ENCODE data around the gene FMOD.

The FMOD gene

DNA sequence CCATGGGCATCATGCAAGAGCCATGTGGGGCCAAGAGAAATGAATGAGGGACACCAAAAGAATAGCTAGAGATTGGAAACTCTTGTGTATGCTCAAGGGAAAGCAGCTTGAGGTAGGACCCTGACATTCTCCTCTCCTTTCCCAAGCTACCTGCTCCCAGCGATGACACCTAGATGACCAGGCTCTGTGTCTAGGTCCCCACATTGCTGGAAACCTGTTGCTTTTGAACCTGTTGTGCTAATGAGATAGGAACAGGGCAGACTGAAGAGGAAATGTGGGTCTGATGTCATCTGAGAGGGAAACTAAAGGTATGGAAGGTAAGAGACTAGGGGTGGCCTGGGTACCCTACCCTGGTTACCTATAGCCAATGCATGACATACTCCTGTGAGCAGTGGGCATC, 1.8 kb downstream of the FMOD start:
- H3K4me3 Mint-ChIP-seq: no peak overlapping the region
- H3K9me3 Mint-ChIP-seq: no peaks in the 10 kb centered on the region
- peaks cover 48% of the 10 kb centered on the region for H3K27me3 Mint-ChIP-seq
- intact Hi-C loops (cut with micrococcal nuclease): loop anchor here (10.0 kb wide), 1 partner anchor 356 kb away; no protein-coding TSS in a partner anchor
- H3K36me3 Mint-ChIP-seq (ENCODE audit: low read depth): no peaks in the 10 kb centered on the region
- no peak overlapping the region for H3K27ac Mint-ChIP-seq
- H3K4me1 Mint-ChIP-seq (ENCODE audit: low read depth): peaks cover 8% of the 10 kb centered on the region

DNA sequence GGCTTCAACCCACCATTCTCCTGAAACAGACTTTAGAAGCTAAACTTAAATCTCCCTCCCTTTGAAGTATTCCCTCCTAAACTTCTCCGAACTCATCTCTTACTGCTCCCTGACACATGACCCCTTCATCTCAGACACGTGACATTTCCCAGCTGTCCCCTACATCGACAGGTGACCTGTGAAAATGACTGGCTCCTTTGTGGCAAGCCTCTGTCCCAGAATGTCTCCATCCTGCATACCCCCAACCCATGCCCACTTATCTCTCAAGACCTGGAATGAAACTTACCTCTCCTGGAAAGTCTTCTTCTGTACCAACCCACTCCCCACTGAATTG, 4.2 kb downstream of the FMOD start:
- intact Hi-C loops (cut with micrococcal nuclease): loop anchor here (10.0 kb wide), 1 partner anchor 358 kb away; no protein-coding TSS in a partner anchor
- Mint-ChIP-seq H3K27ac (no peak overlapping the region), H3K4me1 (ENCODE audit: low read depth) (peaks cover 8% of the 10 kb centered on the region), H3K27me3 (peaks cover 47% of the 10 kb centered on the region), H3K9me3 (no peaks in the 10 kb centered on the region), H3K4me3 (no peak overlapping the region), H3K36me3 (ENCODE audit: low read depth) (no peaks in the 10 kb centered on the region)

DNA sequence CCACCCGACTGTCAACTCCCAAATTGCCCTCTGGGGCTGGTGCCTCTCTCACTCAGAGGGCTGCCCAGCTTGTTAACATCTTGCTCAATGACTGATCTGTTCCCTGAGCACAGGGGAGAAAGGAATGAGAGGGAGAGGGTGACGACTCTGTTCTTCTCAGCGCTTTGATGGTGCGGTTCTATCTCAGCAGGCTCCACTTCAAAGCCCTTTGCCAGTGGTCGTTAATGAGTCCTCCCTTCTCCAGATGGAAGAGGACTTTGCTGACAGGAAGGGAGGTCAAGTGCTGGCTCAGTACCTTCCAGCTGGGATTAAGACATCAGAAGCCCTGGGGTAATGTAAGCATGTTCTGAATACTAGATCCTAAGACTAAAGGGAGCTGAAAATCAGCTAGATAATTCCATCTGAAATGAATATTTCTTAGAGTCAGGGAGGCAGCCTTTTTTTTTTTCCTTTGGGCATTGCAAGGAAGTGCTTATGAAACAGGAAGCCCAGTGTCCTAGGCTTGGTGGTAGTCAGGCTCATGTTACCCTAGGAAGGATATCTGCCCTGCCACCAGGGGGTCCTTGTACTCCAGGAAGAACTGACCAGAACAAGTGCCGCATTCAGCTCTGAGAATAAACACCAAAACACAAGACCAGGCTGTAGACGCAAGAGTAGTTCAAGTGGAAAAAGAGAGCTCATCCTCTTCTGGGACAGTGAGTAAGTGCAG, 4.7 kb downstream of the FMOD start:
- H3K4me3 Mint-ChIP-seq: no peak overlapping the region
- H3K4me1 Mint-ChIP-seq (ENCODE audit: low read depth): peaks cover 6% of the 10 kb centered on the region
- intact Hi-C loops (cut with micrococcal nuclease): loop anchor here (10.0 kb wide), 1 partner anchor 359 kb away; no protein-coding TSS in a partner anchor
- H3K27ac Mint-ChIP-seq: no peak overlapping the region
- peaks cover 47% of the 10 kb centered on the region for H3K27me3 Mint-ChIP-seq
- no peaks in the 10 kb centered on the region for H3K36me3 Mint-ChIP-seq (ENCODE audit: low read depth)
- H3K9me3 Mint-ChIP-seq: no peaks in the 10 kb centered on the region

DNA sequence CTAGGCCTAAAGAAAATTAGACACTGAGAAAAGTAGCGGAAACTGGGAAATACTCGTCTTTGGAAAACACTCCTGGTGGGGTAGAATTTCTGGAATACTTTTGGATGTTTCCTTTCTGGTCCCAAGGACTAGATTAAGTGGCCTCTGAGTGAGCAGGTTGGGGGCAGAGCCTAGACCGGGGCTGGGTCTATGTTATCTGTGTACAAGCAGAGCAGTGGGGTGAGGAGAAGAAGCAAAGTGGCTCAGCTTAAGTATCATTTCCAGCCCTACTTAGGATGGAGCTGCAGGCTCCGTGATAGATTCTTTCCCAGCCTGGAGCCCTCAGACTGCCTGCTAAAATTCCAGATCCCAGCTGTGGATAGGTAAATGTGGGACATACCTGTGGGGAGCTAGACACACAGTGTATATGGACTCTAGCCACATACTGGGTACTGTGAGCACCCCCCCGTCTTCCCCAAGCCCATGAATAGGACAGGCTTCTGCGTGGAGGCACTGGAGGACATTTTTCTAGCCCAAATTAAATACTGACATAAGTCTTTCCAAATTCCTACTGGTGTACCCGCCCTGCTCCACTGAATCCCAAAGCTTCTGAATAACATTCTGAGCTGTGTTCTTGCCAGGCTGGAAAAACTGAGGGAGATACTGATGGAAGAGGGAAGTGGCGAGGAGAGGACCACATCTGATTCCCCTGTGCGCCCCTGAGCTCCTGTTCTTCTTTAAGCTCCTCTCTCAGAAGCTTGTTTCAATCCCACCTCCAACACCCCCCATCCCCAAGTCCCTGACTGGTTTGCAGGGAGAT, 6.8 kb downstream of the FMOD start:
- peaks cover 49% of the 10 kb centered on the region for H3K27me3 Mint-ChIP-seq

DNA sequence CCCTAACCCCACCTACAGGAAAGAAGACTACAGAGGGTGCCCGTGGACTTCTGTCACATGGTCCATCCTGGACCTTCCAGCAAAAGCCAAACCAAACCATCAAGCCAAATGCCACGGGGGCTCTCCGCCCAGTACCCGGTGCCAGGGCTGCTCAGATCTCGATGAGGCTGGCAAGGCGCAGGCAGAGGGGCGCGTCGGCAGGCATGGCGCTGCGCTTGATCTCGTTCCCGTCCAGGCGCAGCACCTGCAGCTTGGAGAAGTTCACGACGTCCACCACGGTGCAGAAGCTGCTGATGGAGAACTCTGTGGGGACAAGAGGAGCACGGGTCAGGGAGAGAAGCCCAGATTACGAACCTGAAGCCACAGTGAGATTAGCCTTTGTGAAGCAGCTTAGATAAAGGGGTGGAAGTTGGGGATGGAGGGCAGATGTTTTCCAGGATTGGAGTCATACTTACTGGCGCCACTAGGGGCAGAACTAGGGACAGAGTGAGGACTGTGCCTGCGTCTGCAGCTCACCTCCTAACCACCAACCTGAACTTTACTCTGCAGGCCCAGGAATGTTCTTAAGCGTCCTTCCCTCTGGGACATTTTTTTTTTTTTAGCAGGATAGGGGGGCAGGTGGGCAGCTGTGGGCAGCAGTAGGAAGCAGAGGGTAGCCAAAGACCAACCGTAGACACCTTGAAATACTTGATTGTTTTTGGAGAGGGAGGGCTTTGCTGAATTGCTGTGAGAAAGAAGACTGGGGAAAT, 8.6 kb downstream of the FMOD start:
- intact Hi-C loops (cut with micrococcal nuclease): loop anchor here (10.0 kb wide), 1 partner anchor 362 kb away; no protein-coding TSS in a partner anchor
- Mint-ChIP-seq H3K4me3 (no peak overlapping the region), H3K27me3 (peaks cover 41% of the 10 kb centered on the region)

More for the DNA sequence above, 6.8 kb downstream of the FMOD start:
- H3K27ac Mint-ChIP-seq: no peak overlapping the region
- H3K9me3 Mint-ChIP-seq: no peaks in the 10 kb centered on the region
- intact Hi-C loops (cut with micrococcal nuclease): loop anchor here (10.0 kb wide), 1 partner anchor 361 kb away; no protein-coding TSS in a partner anchor
- peaks cover 6% of the 10 kb centered on the region for H3K4me1 Mint-ChIP-seq (ENCODE audit: low read depth)
- H3K4me3 Mint-ChIP-seq: no peak overlapping the region
- H3K36me3 Mint-ChIP-seq (ENCODE audit: low read depth): no peaks in the 10 kb centered on the region

DNA sequence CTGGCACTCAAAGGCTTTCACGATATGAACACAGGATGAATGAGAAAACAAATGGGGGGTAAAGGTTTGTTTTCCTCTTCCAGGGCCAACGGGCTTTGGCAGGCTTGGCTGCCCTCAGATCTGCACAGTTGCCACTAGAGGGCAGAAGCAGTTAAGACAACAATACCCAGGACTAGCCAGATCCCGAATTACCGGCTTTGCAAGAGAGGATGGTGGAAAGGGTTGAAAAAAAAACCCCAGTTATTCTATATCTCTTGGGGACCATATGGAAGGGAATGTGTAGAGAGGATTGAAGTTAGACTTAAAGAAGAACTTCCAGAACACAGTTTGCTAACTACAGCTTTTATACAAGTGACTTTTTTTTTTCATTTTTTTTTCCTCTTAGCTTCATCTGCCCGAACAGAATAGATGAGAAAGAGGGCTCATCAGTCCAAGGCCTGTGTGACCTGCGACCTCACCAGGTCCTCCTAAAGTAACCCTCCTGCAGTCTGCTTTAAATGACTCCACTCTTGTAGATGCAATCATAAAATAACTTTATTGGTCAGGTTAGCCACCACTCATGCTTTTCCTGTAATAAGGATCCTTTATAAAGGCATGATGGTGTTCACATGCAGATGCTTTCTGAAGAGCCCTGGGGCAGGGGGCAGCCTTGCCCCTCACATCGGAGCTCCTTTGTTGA, 10.7 kb downstream of the FMOD start:
- H3K27me3 Mint-ChIP-seq: peaks cover 40% of the 10 kb centered on the region
- no peak overlapping the region for H3K27ac Mint-ChIP-seq
- no peak overlapping the region for H3K4me3 Mint-ChIP-seq
- intact Hi-C loops (cut with micrococcal nuclease): loop anchor here (1.0 to 10.0 kb wide), 3 partner anchors 101 to 365 kb away; no protein-coding TSS in a partner anchor
- no peaks in the 10 kb centered on the region for H3K36me3 Mint-ChIP-seq (ENCODE audit: low read depth)
- H3K9me3 Mint-ChIP-seq: no peaks in the 10 kb centered on the region
- H3K4me1 Mint-ChIP-seq (ENCODE audit: low read depth): peaks cover 21% of the 10 kb centered on the region

More for the DNA sequence above, 8.6 kb downstream of the FMOD start:
- Mint-ChIP-seq H3K9me3 (no peaks in the 10 kb centered on the region), H3K36me3 (ENCODE audit: low read depth) (no peaks in the 10 kb centered on the region), H3K4me1 (ENCODE audit: low read depth) (peaks cover 10% of the 10 kb centered on the region), H3K27ac (no peak overlapping the region)

DNA sequence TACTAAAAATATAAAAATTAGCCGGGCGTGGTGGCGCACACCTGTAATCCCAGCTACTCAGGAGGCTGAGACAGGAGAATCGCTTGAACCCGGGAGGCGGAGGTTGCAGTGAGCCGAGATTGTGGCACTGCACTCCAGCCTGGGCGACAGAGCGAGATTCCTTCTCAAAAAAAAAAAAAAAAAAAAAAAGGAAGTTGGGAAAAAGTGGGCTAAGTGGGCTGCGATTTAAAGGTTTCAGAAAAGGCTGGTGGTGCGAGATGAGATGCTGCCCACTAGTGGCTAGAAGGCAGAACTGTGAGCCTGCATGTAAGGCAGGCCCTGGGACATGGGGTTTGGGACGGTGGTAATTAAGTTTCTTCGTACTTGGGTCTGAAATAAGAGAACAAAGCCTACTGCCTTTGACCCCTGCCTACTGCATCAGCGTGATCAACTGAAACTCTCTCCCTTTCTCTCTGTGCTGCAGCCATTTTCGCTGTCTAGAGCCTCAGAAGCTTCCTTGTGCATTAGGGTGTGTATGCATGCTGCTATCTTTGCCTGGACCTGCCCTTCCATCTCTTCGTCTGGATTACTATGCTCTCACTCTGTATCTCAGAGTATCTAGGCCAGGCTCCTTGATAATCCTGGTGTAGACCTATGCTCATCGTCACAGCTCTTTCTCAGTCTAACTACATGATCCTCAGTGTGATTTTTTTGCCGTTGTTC, 12.4 kb downstream of the FMOD start:
- Mint-ChIP-seq H3K4me3 (no peak overlapping the region), H3K27me3 (peaks cover 33% of the 10 kb centered on the region), H3K4me1 (ENCODE audit: low read depth) (peaks cover 21% of the 10 kb centered on the region), H3K27ac (no peak overlapping the region), H3K9me3 (no peaks in the 10 kb centered on the region), H3K36me3 (ENCODE audit: low read depth) (no peaks in the 10 kb centered on the region)
- intact Hi-C loops (cut with micrococcal nuclease): loop anchor here (1.0 kb wide), 2 partner anchors 65 to 69 kb away; no protein-coding TSS in a partner anchor

DNA sequence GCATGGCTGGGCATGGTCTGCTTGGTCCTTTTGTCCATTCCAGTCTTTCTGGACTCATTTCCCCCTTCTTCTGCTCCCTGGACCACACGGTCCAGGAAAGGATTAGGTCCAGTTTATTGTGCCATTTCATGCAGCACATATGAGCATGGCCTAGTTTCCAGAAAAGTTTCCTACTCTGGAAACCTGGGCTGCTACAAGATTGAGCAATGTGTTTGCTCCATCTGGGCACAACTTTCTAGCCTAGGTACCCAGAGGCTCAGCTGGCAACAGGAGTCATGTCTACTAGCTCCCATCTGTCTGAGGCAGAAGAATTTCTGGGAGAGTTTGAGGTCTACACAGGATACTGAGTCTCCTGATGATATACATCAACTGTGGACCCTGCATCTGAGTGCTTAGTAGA, 14.8 kb downstream of the FMOD start:
- no peaks in the 10 kb centered on the region for H3K9me3 Mint-ChIP-seq
- intact Hi-C loops (cut with micrococcal nuclease): no loop called here
- peaks cover 13% of the 10 kb centered on the region for H3K27me3 Mint-ChIP-seq
- H3K36me3 Mint-ChIP-seq (ENCODE audit: low read depth): no peaks in the 10 kb centered on the region
- peaks cover 29% of the 10 kb centered on the region for H3K4me1 Mint-ChIP-seq (ENCODE audit: low read depth)
- no peak overlapping the region for H3K27ac Mint-ChIP-seq
- no peak overlapping the region for H3K4me3 Mint-ChIP-seq

DNA sequence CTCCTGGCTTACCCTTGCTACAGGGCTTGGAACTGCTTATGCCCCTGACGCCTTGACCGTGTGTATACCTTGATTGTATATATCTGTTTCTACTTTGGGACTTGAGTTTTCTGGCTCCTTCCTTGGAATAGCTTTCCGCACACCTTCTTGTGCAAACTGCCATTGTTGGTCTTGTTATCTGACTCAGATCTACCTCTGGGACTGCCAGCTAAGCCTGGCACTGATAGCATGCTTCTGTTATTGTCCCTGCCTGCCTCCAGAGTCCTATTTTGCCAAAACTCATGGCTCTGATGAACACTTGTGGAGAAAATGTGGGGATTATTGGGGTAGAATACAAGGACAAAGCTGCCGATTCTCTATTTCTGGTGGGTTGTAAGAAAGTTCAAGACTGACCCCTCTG, 15.4 kb downstream of the FMOD start:
- H3K4me3 Mint-ChIP-seq: no peak overlapping the region
- peaks cover 7% of the 10 kb centered on the region for H3K27me3 Mint-ChIP-seq
- no peaks in the 10 kb centered on the region for H3K9me3 Mint-ChIP-seq
- H3K36me3 Mint-ChIP-seq (ENCODE audit: low read depth): no peaks in the 10 kb centered on the region
- intact Hi-C loops (cut with micrococcal nuclease): no loop called here
- peaks cover 30% of the 10 kb centered on the region for H3K4me1 Mint-ChIP-seq (ENCODE audit: low read depth)
- H3K27ac Mint-ChIP-seq: peak overlapping the region; percentile 43

DNA sequence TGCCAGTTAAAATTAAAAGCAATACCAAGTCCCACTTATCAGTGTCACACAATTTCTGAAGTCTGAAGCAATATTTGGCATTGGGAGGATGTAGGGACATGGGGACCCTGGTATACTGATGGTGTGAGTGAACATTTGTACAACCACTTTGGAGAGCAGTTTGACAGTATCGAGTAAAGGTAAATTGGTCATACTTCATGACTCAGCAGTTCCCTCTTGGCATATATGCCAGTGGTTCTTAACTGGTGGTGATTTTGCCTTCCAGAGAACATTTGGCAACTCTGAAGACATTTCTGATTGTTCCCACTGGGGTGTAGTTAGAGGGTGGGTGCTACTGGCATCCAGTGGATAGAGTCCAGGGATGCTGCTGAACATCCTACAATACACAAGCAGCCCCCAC, 19.7 kb downstream of the FMOD start:
- intact Hi-C loops (cut with micrococcal nuclease): no loop called here
- Mint-ChIP-seq H3K27me3 (no peaks in the 10 kb centered on the region), H3K4me3 (no peak overlapping the region)

DNA sequence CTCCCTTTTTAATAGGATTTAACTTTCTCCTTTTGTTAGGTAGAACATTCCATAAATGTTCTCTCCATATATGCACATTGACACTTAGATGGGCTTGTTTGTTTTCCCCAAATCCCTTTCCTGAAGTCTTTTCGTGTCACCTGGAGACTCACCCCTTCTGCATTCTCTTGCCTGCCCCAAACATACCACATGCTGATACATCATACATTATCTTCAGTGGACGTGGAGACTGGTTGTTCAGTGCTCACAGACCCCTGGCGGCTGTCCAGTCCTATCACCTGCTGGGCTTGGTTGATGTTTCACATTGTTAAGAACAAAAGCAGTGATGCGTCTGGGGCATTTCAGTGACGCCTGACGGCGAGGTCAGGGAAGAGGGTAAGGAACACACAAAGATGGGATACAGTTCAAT, 22.2 kb downstream of the FMOD start:
- Mint-ChIP-seq H3K27me3 (no peaks in the 10 kb centered on the region), H3K27ac (no peak overlapping the region), H3K4me1 (ENCODE audit: low read depth) (peaks cover 65% of the 10 kb centered on the region), H3K36me3 (ENCODE audit: low read depth) (no peaks in the 10 kb centered on the region), H3K9me3 (no peaks in the 10 kb centered on the region), H3K4me3 (no peak overlapping the region)
- intact Hi-C loops (cut with micrococcal nuclease): no loop called here

More for the DNA sequence above, 19.7 kb downstream of the FMOD start:
- peaks cover 49% of the 10 kb centered on the region for H3K4me1 Mint-ChIP-seq (ENCODE audit: low read depth)
- H3K36me3 Mint-ChIP-seq (ENCODE audit: low read depth): no peaks in the 10 kb centered on the region
- H3K27ac Mint-ChIP-seq: no peak overlapping the region
- no peaks in the 10 kb centered on the region for H3K9me3 Mint-ChIP-seq

DNA sequence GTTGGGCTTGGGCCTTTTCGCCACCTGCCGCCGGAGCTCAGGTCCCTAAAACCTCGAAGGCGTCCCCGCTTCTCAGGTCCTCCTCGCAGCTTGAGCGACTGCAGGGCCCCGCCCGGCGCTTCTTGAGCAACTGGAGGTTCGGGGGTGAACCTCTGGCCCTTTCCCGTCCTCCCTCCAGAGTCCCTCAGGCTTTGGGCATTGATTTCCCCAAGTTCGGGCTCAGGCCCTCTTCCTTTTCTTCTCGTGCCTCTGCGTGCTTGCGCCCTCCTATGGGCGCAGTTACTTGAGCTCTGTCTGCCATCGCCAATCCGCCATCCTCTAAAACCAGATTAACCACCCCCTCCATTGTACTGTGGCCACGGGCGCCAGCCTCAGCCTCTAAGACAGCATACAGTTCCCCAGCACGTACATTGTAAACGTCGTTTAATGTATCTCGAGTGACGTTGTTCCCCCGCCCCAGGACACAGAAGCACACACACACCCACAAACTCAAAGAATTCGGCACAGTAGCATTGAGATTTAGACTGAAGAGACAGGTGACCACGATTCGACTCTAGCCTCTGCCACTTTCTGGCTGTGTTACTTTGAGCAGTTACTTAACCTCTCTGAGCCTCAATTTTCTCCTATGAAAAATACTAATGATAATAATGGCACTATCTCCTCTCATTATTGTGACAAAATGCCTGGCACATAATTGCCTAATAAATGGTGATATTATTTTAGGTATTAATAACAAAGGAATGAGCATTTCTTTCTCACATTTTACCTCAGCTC, 23.1 kb downstream of the FMOD start:
- Mint-ChIP-seq H3K36me3 (ENCODE audit: low read depth) (no peaks in the 10 kb centered on the region), H3K27ac (peak overlapping the region; percentile 95), H3K9me3 (no peaks in the 10 kb centered on the region), H3K4me1 (ENCODE audit: low read depth) (peaks cover 73% of the 10 kb centered on the region), H3K4me3 (peak overlapping the region; percentile 71), H3K27me3 (no peaks in the 10 kb centered on the region)
- intact Hi-C loops (cut with micrococcal nuclease): loop anchor here (1.0 kb wide), 1 partner anchor 41 kb away; no protein-coding TSS in a partner anchor
